ENCODE results near the gene VEGFC. TPM values are rescaled to one million over a fixed set of nuclear protein-coding genes. Genes with fewer than 3 reads are reported as not detected.
A peak's percentile ranks its signal among the peaks of the same experiment; 100 is the strongest.

VEGFC gene
- total RNA-seq, 1 experiment from 2014 or later, result 15.7 TPM

GRCh38 chr4:176824645-176825366, 32.1 kb upstream of the VEGFC start:
- ChIA-PET CTCF (no interaction called here), POLR2A (no interaction called here)
- H3K27me3 ChIP-seq (ENCODE audit: control insufficient read depth, insufficient read depth, low read length), result no peaks in the 10 kb centered on the region
- no TSS peak for BruUV-seq (replicated peaks)
- intact Hi-C loops (cut with micrococcal nuclease; ENCODE audit: unreplicated experiment), result no loop called here
- no peaks in the 10 kb centered on the region for H3K36me3 ChIP-seq (ENCODE audit: control insufficient read depth, insufficient read depth, low read length)
- H3K9me3 ChIP-seq (ENCODE audit: control insufficient read depth, insufficient read depth, low read depth, low read length), result no peaks in the 10 kb centered on the region
- in situ Hi-C loops (cut with HindIII; ENCODE audit: low pct_unique_long_range_greater_than_20kb, low sequenced_read_pairs), result no loop called here
- no peak overlapping the region for H3K27ac ChIP-seq (ENCODE audit: low read length)
- DNase-seq (ENCODE audit: low read depth, low spot score), result no peak
- no peak overlapping the region for H3K4me3 ChIP-seq (ENCODE audit: low read depth in 2 of 2, low read length in 2 of 2)
- no peaks in the 10 kb centered on the region for H3K4me1 ChIP-seq (ENCODE audit: control insufficient read depth, insufficient read depth, low read length)
- no peak for ATAC-seq
- TF ChIP-seq, protein P1, sequence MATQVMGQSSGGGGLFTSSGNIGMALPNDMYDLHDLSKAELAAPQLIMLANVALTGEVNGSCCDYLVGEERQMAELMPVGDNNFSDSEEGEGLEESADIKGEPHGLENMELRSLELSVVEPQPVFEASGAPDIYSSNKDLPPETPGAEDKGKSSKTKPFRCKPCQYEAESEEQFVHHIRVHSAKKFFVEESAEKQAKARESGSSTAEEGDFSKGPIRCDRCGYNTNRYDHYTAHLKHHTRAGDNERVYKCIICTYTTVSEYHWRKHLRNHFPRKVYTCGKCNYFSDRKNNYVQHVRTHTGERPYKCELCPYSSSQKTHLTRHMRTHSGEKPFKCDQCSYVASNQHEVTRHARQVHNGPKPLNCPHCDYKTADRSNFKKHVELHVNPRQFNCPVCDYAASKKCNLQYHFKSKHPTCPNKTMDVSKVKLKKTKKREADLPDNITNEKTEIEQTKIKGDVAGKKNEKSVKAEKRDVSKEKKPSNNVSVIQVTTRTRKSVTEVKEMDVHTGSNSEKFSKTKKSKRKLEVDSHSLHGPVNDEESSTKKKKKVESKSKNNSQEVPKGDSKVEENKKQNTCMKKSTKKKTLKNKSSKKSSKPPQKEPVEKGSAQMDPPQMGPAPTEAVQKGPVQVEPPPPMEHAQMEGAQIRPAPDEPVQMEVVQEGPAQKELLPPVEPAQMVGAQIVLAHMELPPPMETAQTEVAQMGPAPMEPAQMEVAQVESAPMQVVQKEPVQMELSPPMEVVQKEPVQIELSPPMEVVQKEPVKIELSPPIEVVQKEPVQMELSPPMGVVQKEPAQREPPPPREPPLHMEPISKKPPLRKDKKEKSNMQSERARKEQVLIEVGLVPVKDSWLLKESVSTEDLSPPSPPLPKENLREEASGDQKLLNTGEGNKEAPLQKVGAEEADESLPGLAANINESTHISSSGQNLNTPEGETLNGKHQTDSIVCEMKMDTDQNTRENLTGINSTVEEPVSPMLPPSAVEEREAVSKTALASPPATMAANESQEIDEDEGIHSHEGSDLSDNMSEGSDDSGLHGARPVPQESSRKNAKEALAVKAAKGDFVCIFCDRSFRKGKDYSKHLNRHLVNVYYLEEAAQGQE (IDR thresholded peaks at IDR 0.05; ENCODE audit: insufficient read depth in 1 of 2, low read depth in 2 of 2, low read length in 1 of 2), result no peak
- TF ChIP-seq SIN3A (IDR thresholded peaks at IDR 0.05; ENCODE audit: borderline replicate concordance, insufficient read depth, low read depth, low read length), result no peak
- TF ChIP-seq, protein P2, sequence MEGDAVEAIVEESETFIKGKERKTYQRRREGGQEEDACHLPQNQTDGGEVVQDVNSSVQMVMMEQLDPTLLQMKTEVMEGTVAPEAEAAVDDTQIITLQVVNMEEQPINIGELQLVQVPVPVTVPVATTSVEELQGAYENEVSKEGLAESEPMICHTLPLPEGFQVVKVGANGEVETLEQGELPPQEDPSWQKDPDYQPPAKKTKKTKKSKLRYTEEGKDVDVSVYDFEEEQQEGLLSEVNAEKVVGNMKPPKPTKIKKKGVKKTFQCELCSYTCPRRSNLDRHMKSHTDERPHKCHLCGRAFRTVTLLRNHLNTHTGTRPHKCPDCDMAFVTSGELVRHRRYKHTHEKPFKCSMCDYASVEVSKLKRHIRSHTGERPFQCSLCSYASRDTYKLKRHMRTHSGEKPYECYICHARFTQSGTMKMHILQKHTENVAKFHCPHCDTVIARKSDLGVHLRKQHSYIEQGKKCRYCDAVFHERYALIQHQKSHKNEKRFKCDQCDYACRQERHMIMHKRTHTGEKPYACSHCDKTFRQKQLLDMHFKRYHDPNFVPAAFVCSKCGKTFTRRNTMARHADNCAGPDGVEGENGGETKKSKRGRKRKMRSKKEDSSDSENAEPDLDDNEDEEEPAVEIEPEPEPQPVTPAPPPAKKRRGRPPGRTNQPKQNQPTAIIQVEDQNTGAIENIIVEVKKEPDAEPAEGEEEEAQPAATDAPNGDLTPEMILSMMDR (IDR thresholded peaks at IDR 0.05), result no peak
- TF ChIP-seq TCF7L2 (IDR thresholded peaks at IDR 0.05; ENCODE audit: low read depth, low read length), result no peak
- TF ChIP-seq POLR2AphosphoS5 (IDR thresholded peaks at IDR 0.05; ENCODE audit: low read depth, low read length), result no peak

DNA sequence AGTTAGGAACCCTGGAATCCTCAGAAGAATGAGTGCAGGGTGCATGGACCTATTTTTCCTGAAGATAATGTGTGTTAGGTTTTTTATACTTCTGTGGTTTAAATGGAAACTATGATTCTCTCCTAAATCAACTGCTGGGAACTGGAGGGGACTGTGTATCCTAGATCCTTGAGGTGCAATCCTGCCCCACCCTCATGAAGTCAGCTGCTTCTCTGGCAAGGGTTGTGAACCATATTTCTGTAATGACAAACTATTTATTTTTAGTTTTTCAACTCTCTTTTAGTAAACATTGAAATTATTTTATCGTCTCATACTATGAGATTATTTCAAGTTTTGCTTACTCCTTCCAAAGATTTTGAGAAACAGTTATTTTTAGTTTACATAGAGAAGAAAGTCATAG, 25.8 kb upstream of the VEGFC start:
- in situ Hi-C loops (cut with HindIII; ENCODE audit: low pct_unique_long_range_greater_than_20kb, low sequenced_read_pairs), result no loop called here
- Histone ChIP-seq H3K27ac (ENCODE audit: low read length) (no peak overlapping the region), H3K27me3 (ENCODE audit: control insufficient read depth, insufficient read depth, low read length) (no peaks in the 10 kb centered on the region), H3K4me1 (ENCODE audit: control insufficient read depth, insufficient read depth, low read length) (no peaks in the 10 kb centered on the region), H3K36me3 (ENCODE audit: control insufficient read depth, insufficient read depth, low read length) (no peaks in the 10 kb centered on the region), H3K9me3 (ENCODE audit: control insufficient read depth, insufficient read depth, low read depth, low read length) (no peaks in the 10 kb centered on the region), H3K4me3 (ENCODE audit: low read depth in 2 of 2, low read length in 2 of 2) (no peak overlapping the region)
- POLR2A ChIA-PET, result no interaction called here
- no TSS peak for BruUV-seq (replicated peaks)
- no peak for ATAC-seq
- TF ChIP-seq SIN3A (IDR thresholded peaks at IDR 0.05; ENCODE audit: borderline replicate concordance, insufficient read depth, low read depth, low read length), result no peak
- TF ChIP-seq POLR2AphosphoS5 (IDR thresholded peaks at IDR 0.05; ENCODE audit: low read depth, low read length), result no peak
- CTCF ChIA-PET, result no interaction called here
- DNase-seq (ENCODE audit: low read depth, low spot score), result no peak
- intact Hi-C loops (cut with micrococcal nuclease; ENCODE audit: unreplicated experiment), result no loop called here

DNA sequence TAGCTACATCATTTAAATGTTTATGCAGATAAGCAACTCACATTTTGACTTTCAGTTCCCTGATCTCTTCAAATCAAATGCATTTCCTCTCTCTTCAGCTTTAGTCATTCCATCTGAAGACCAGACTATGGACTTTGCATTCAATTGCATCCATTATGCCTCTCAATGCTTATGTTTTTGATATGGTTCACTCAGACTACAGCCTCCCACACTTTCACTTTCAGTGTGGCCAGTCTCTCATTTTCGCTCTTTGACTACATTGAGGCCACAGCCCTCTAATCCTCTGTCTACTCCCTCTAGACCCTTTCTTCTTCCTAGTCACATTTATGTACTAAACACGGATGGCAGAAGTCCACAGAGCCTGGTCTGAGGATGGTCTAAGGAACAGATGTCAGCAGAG, 24.5 kb upstream of the VEGFC start:
- intact Hi-C loops (cut with micrococcal nuclease; ENCODE audit: unreplicated experiment), result no loop called here
- BruUV-seq (replicated peaks), result no TSS peak
- TF ChIP-seq, protein P2 (IDR thresholded peaks at IDR 0.05), result no peak
- TF ChIP-seq SIN3A (IDR thresholded peaks at IDR 0.05; ENCODE audit: borderline replicate concordance, insufficient read depth, low read depth, low read length) (no peak), TCF7L2 (IDR thresholded peaks at IDR 0.05; ENCODE audit: low read depth, low read length) (no peak), POLR2AphosphoS5 (IDR thresholded peaks at IDR 0.05; ENCODE audit: low read depth, low read length) (no peak)
- TF ChIP-seq, protein P1 (IDR thresholded peaks at IDR 0.05; ENCODE audit: insufficient read depth in 1 of 2, low read depth in 2 of 2, low read length in 1 of 2), result no peak
- Histone ChIP-seq H3K9me3 (ENCODE audit: control insufficient read depth, insufficient read depth, low read depth, low read length) (no peaks in the 10 kb centered on the region), H3K36me3 (ENCODE audit: control insufficient read depth, insufficient read depth, low read length) (no peaks in the 10 kb centered on the region), H3K27me3 (ENCODE audit: control insufficient read depth, insufficient read depth, low read length) (no peaks in the 10 kb centered on the region), H3K4me3 (ENCODE audit: low read depth in 2 of 2, low read length in 2 of 2) (peak overlapping the region in 1 of 2 experiments; percentile 10; a peak in 1 of 4 replicates), H3K27ac (ENCODE audit: low read length) (peak overlapping the region; percentile 31; the same call in 1 of the 2 replicates), H3K4me1 (ENCODE audit: control insufficient read depth, insufficient read depth, low read length) (no peaks in the 10 kb centered on the region)
- DNase-seq (ENCODE audit: low read depth, low spot score) (no peak), ATAC-seq (0 out of 2 replicates have a peak, but pooled peaks have one; percentile 34)
- in situ Hi-C loops (cut with HindIII; ENCODE audit: low pct_unique_long_range_greater_than_20kb, low sequenced_read_pairs), result no loop called here
- POLR2A ChIA-PET, result no interaction called here
- CTCF ChIA-PET, result no interaction called here
